HepG2 (cell line): Measurements from ENCODE around the gene NEDD8. TPM values are rescaled to one million over a fixed set of nuclear protein-coding genes. Genes with fewer than 3 reads are reported as not detected.
A peak's percentile ranks its signal among the peaks of the same experiment; 100 is the strongest.

Experiments
- AGO1 ChIP-seq: fragments of 200-400 bp; formaldehyde crosslinking; IDR thresholded peaks from 2 replicates; pipeline ENCODE4 v1.6.1; 2017; ENCODE audit warnings: mild to moderate bottlenecking, low read depth, low read length, moderate library complexity; ENCODE audit not compliant: poor library complexity, severe bottlenecking
- CCAR2 ChIP-seq: fragments of 200-400 bp; formaldehyde crosslinking; optimal IDR thresholded peaks from 2 replicates; pipeline ENCODE3; 2018; ENCODE audit warnings: low read depth, mild to moderate bottlenecking, low read length, moderate library complexity
- FOXK2 ChIP-seq: fragments of 450-650 bp; IDR thresholded peaks from 2 replicates; pipeline ENCODE4 v1.6.1; 2016
- GTF2F1 ChIP-seq: fragments of 150-350 bp; IDR thresholded peaks from 2 replicates; pipeline ENCODE4 v1.6.1; 2014; ENCODE audit warnings: low read length
- HMG20A ChIP-seq: IDR thresholded peaks from 2 replicates; pipeline ENCODE4 v1.6.1; 2016; ENCODE audit warnings: borderline replicate concordance
- MIXL1 ChIP-seq: IDR thresholded peaks from 2 replicates; pipeline ENCODE4 v1.6.1; 2016
- NFATC3 ChIP-seq: sonication (generic); formaldehyde crosslinking; IDR thresholded peaks from 2 replicates; pipeline ENCODE4 v1.5.1; 2020; ENCODE audit warnings: mild to moderate bottlenecking, missing genetic modification reagents
- NKX3-1 ChIP-seq: sonication (generic); formaldehyde crosslinking; IDR thresholded peaks from 2 replicates; pipeline ENCODE4 v1.5.0; 2020; ENCODE audit warnings: missing genetic modification reagents
- NONO ChIP-seq, 2 experiments: fragments of 450-650 bp in 1 of 2; sonication (generic) in 1 of 2; formaldehyde crosslinking in 1 of 2; IDR thresholded peaks in 1 of 2; conservative IDR thresholded peaks in 1 of 2; 2 replicates each; pipeline versions ENCODE4 v1.6.1 to v1.8.0; 2017 to 2022; ENCODE audit warnings: mild to moderate bottlenecking in 1 of 2, missing genetic modification reagents in 1 of 2, moderate library complexity in 1 of 2
- RFX3 ChIP-seq: IDR thresholded peaks from 2 replicates; pipeline ENCODE4 v1.6.1; 2016; ENCODE audit warnings: missing biosample characterization, missing genetic modification reagents
- SATB2 ChIP-seq: sonication (generic); formaldehyde crosslinking; IDR thresholded peaks from 2 replicates; pipeline ENCODE4 v1.5.0; 2020; ENCODE audit warnings: missing genetic modification reagents
- SMAD9 ChIP-seq: sonication (generic); formaldehyde crosslinking; IDR thresholded peaks from 2 replicates; pipeline ENCODE4 v1.5.1; 2020; ENCODE audit warnings: mild to moderate bottlenecking, missing genetic modification reagents
- SRF ChIP-seq: IDR thresholded peaks from 2 replicates; pipeline ENCODE4 v1.6.1; 2011; ENCODE audit warnings: mild to moderate bottlenecking, low read depth, low read length, moderate library complexity
- TAF1 ChIP-seq: sonication (generic); formaldehyde crosslinking; IDR thresholded peaks from 2 replicates; pipeline ENCODE4 v1.4.0; 2020; ENCODE audit warnings: missing genetic modification reagents
- TEAD3 ChIP-seq: optimal IDR thresholded peaks from 2 replicates; pipeline ENCODE3; 2016; ENCODE audit warnings: borderline replicate concordance
- THAP11 ChIP-seq: IDR thresholded peaks from 2 replicates; pipeline ENCODE4 v1.6.1; 2016; ENCODE audit warnings: missing biosample characterization, missing genetic modification reagents
- TOE1 ChIP-seq: sonication (generic); formaldehyde crosslinking; IDR thresholded peaks from 2 replicates; pipeline ENCODE4 v1.4.0; 2020; ENCODE audit warnings: mild to moderate bottlenecking, missing genetic modification reagents
- U2AF2 ChIP-seq: fragments of 200-400 bp; formaldehyde crosslinking; IDR thresholded peaks from 2 replicates; pipeline ENCODE4 v1.6.1; 2017; ENCODE audit warnings: low read depth, mild to moderate bottlenecking, low read length
- ZFX ChIP-seq: sonication (generic); formaldehyde crosslinking; IDR thresholded peaks from 2 replicates; pipeline ENCODE4 v1.4.0; 2020; ENCODE audit warnings: mild to moderate bottlenecking, low read depth, missing genetic modification reagents, moderate library complexity
- ZNF292 ChIP-seq: sonication (generic); formaldehyde crosslinking; IDR thresholded peaks from 2 replicates; pipeline ENCODE4 v1.8.1; 2022; ENCODE audit warnings: mild to moderate bottlenecking, low read depth, missing genetic modification reagents, borderline replicate concordance
- ZNF326 ChIP-seq: sonication (generic); formaldehyde crosslinking; IDR thresholded peaks from 2 replicates; pipeline ENCODE4 v1.4.0; 2020; ENCODE audit warnings: missing genetic modification reagents, borderline replicate concordance
- ZNF432 ChIP-seq: sonication (generic); formaldehyde crosslinking; IDR thresholded peaks from 2 replicates; pipeline ENCODE4 v1.5.0; 2020; ENCODE audit warnings: missing genetic modification reagents, mild to moderate bottlenecking, borderline replicate concordance
- ZNF547 ChIP-seq: sonication (generic); formaldehyde crosslinking; IDR thresholded peaks from 2 replicates; pipeline ENCODE4 v1.5.1; 2020; ENCODE audit warnings: mild to moderate bottlenecking, missing genetic modification reagents
- ZNF577 ChIP-seq: sonication (generic); formaldehyde crosslinking; IDR thresholded peaks from 2 replicates; pipeline ENCODE4 v1.4.0; 2020; ENCODE audit warnings: mild to moderate bottlenecking, low read depth, missing genetic modification reagents, borderline replicate concordance
- ZNF605 ChIP-seq: sonication (generic); formaldehyde crosslinking; IDR thresholded peaks from 2 replicates; pipeline ENCODE4 v1.8.0; 2022; ENCODE audit warnings: mild to moderate bottlenecking, missing genetic modification reagents
- ZNF790 ChIP-seq: sonication (generic); formaldehyde crosslinking; IDR thresholded peaks from 2 replicates; pipeline ENCODE4 v1.8.0; 2022; ENCODE audit warnings: missing genetic modification reagents, mild to moderate bottlenecking, borderline replicate concordance
- polyA plus RNA-seq, 8 experiments: library from polyadenylated mRNA; depleted of rRNA in 3 of 8; stranded (reverse) in 7 of 8; unstranded in 1 of 8; fragments of >200 nt; fragmentation: Illumina TruSeq in 4 of 8; extraction: Trizol in 4 of 8; gene quantifications; 2 replicates each; pipeline versions ENCODE4 v1.2.1 to v1.2.3, GENCODE V29; 2011 to 2016; ENCODE audit warnings: low read depth in 4 of 8, missing spikeins in 1 of 8, mixed read lengths in 1 of 8; ENCODE audit not compliant: insufficient read depth in 1 of 8
- total RNA-seq, 5 experiments: library from RNA; depleted of rRNA; stranded (reverse); fragments of >200 nt; fragmentation: Illumina TruSeq; extraction: Trizol; gene quantifications; 2 replicates each; pipeline ENCODE4 v1.2.3, GENCODE V29; 2016; ENCODE audit warnings: low read depth in 1 of 5
- TF ChIP-seq, protein P1 (sequence below), 2 experiments: sonication (generic) in 1 of 2; formaldehyde crosslinking in 1 of 2; IDR thresholded peaks; 2 replicates each; pipeline versions ENCODE4 v1.5.1 to v1.6.1; 2011 to 2020; ENCODE audit warnings: borderline replicate concordance in 1 of 2, low read depth in 1 of 2, low read length in 1 of 2, mild to moderate bottlenecking in 1 of 2, missing genetic modification reagents in 1 of 2, moderate library complexity in 1 of 2
- TF ChIP-seq, protein P2 (sequence below): IDR thresholded peaks from 2 replicates; pipeline ENCODE4 v1.6.1; 2018; ENCODE audit warnings: missing genetic modification reagents, mild to moderate bottlenecking, missing compliant biosample characterization
- TF ChIP-seq, protein P3 (sequence below), 2 experiments: fragments of 450-650 bp in 1 of 2; sonication (generic) in 1 of 2; formaldehyde crosslinking; IDR thresholded peaks; 2 replicates each; pipeline versions ENCODE4 v1.5.0 to v1.8.0; 2020 to 2022; ENCODE audit warnings: mild to moderate bottlenecking in 1 of 2, missing genetic modification reagents in 1 of 2

The NEDD8 gene
- total and polyA plus RNA-seq, 2 of the 13 experiments (the other 11 are each of a cell fraction or from before 2014, with no cell fraction given), result 535 to 713 TPM

DNA sequence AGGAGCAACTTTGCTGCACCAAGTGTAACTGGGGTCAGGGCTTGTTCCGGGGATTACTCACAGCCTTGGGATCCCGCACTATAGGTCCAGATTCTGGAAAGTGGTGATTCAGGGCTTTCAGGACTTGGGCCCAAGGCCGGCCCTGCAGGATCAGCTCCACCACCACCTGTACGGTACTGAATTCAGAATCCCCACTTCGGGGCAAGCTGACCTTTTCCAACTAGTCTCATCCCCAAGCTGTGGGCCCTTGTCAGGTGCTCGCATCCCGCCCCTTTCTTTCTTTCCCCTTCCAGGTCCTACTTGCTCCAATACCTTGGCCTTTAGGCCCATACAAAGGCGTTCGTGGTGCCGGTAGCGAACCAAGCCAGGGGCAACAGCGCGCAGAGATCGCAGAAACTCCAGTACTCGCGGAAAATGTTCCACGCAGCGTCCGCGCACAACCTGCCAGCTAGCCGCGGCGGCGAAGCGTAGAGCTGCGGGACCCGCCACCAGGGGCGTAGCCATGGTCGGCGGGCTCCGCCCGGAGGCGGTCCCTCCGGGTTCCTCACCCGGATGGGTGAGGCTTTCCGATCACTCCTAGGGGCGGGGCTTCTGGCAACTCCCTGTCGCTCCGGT is 9.8 kb upstream of the NEDD8 start (continued):
- TF ChIP-seq, protein P1, sequence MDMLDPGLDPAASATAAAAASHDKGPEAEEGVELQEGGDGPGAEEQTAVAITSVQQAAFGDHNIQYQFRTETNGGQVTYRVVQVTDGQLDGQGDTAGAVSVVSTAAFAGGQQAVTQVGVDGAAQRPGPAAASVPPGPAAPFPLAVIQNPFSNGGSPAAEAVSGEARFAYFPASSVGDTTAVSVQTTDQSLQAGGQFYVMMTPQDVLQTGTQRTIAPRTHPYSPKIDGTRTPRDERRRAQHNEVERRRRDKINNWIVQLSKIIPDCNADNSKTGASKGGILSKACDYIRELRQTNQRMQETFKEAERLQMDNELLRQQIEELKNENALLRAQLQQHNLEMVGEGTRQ (IDR thresholded peaks at IDR 0.05; ENCODE audit: low read depth, low read length), result no peak
- TF ChIP-seq, protein P1 (CRISPR knock-in tag; IDR thresholded peaks at IDR 0.05; ENCODE audit: borderline replicate concordance), result no peak
- TF ChIP-seq SRF (0 out of 2 replicates have a peak, but pooled peaks have one; percentile 0), NFATC3 (no peak), MIXL1 (CRISPR knock-in tag) (no peak; the same call in 1 of the 2 replicates), RFX3 (peak; percentile 10; the same call in 1 of the 2 replicates), U2AF2 (no peak), ZNF605 (CRISPR knock-in tag) (no peak), CCAR2 (peak; percentile 27), TOE1 (no peak), SATB2 (no peak), GTF2F1 (no peak; the same call in 1 of the 2 replicates), TEAD3 (no peak), ZNF432 (CRISPR knock-in tag) (no peak), HMG20A (CRISPR knock-in tag) (no peak), ZNF292 (no peak), AGO1 (peak; percentile 78), ZNF547 (CRISPR knock-in tag) (no peak), FOXK2 (no peak), ZFX (CRISPR knock-in tag) (peak; percentile 84), NKX3-1 (CRISPR knock-in tag) (no peak), THAP11 (no peak), SMAD9 (CRISPR knock-in tag) (no peak), ZNF790 (no peak; the same call in 1 of the 2 replicates), TAF1 (CRISPR knock-in tag) (no peak), ZNF577 (no peak), ZNF326 (CRISPR knock-in tag) (peak; percentile 95), NONO (IDR thresholded peaks at IDR 0.05) (no peak), NONO (CRISPR knock-in tag; conservative IDR thresholded peaks at IDR 0.05) (no peak)
- TF ChIP-seq, protein P2, sequence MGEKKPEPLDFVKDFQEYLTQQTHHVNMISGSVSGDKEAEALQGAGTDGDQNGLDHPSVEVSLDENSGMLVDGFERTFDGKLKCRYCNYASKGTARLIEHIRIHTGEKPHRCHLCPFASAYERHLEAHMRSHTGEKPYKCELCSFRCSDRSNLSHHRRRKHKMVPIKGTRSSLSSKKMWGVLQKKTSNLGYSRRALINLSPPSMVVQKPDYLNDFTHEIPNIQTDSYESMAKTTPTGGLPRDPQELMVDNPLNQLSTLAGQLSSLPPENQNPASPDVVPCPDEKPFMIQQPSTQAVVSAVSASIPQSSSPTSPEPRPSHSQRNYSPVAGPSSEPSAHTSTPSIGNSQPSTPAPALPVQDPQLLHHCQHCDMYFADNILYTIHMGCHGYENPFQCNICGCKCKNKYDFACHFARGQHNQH (CRISPR knock-in tag), result no peak
- TF ChIP-seq, protein P3, sequence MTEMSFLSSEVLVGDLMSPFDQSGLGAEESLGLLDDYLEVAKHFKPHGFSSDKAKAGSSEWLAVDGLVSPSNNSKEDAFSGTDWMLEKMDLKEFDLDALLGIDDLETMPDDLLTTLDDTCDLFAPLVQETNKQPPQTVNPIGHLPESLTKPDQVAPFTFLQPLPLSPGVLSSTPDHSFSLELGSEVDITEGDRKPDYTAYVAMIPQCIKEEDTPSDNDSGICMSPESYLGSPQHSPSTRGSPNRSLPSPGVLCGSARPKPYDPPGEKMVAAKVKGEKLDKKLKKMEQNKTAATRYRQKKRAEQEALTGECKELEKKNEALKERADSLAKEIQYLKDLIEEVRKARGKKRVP (CRISPR knock-in tag; IDR thresholded peaks at IDR 0.05), result no peak
